Central memory CD8-positive, alpha-beta T cell (primary cell): ENCODE measurements around the gene SCP2.

Experiments used
- ATAC-seq: fragments of 150-1000 bp; cut with Tn5 transposase; replicated peaks from 2 replicates; pipeline ENCODE4 v1.10.0; 2022; ENCODE audit warnings: mild to moderate bottlenecking, moderate FRiP score, moderate number of reproducible peaks; ENCODE audit not compliant: poor library complexity, severe bottlenecking; ENCODE audit errors: extremely low read depth
- DNase-seq, 2 donors: peaks; one replicate each; pipeline ENCODE4 v3.0.0; 2021; ENCODE audit warnings: low spot score in 2 of 2
- H3K27ac Mint-ChIP-seq: one replicate; pipeline ENCODE4 v1.8.0; 2022; ENCODE audit warnings: low read depth, mild to moderate bottlenecking, moderate library complexity, mixed read lengths
- H3K27me3 Mint-ChIP-seq: one replicate; pipeline ENCODE4 v1.8.0; 2022; ENCODE audit warnings: mixed read lengths
- H3K36me3 Mint-ChIP-seq: one replicate; pipeline ENCODE4 v1.8.0; 2022; ENCODE audit warnings: mild to moderate bottlenecking, moderate library complexity, mixed read lengths; ENCODE audit not compliant: insufficient read depth
- H3K4me1 Mint-ChIP-seq: one replicate; pipeline ENCODE4 v1.8.0; 2022; ENCODE audit warnings: mixed read lengths
- H3K4me3 Mint-ChIP-seq: one replicate; pipeline ENCODE4 v1.8.0; 2022; ENCODE audit warnings: mild to moderate bottlenecking, moderate library complexity, mixed read lengths
- H3K9me3 Mint-ChIP-seq: one replicate; pipeline ENCODE4 v1.8.0; 2022; ENCODE audit warnings: mixed read lengths

The SCP2 gene

GRCh38 chr1:52907068-52907811 is 19.8 kb upstream of the SCP2 start:
- no peaks in the 10 kb centered on the region for H3K27me3 Mint-ChIP-seq
- H3K4me3 Mint-ChIP-seq: no peak overlapping the region
- DNase-seq (no peak), ATAC-seq (no peak)
- peaks cover 8% of the 10 kb centered on the region for H3K4me1 Mint-ChIP-seq
- H3K36me3 Mint-ChIP-seq: peaks cover 11% of the 10 kb centered on the region
- no peak overlapping the region for H3K27ac Mint-ChIP-seq
- no peaks in the 10 kb centered on the region for H3K9me3 Mint-ChIP-seq

- Mint-ChIP-seq H3K27ac (no peak overlapping the region), H3K36me3 (peaks cover 11% of the 10 kb centered on the region), H3K27me3 (no peaks in the 10 kb centered on the region), H3K4me3 (no peak overlapping the region), H3K4me1 (peaks cover 8% of the 10 kb centered on the region), H3K9me3 (no peaks in the 10 kb centered on the region)
- DNase-seq (no peak), ATAC-seq (no peak)
Measured at GRCh38 chr1:52907812-52908153, 19.3 kb upstream of the SCP2 start.

- no peaks in the 10 kb centered on the region for H3K4me1 Mint-ChIP-seq
- no peaks in the 10 kb centered on the region for H3K9me3 Mint-ChIP-seq
- H3K27ac Mint-ChIP-seq: no peak overlapping the region
- peaks cover 6% of the 10 kb centered on the region for H3K36me3 Mint-ChIP-seq
- no peak overlapping the region for H3K4me3 Mint-ChIP-seq
- no peak for DNase-seq
- no peaks in the 10 kb centered on the region for H3K27me3 Mint-ChIP-seq
- ATAC-seq: no peak
Measured at GRCh38 chr1:52911541-52911940, 15.5 kb upstream of the SCP2 start.

GRCh38 chr1:52913014-52913413 is 14.1 kb upstream of the SCP2 start:
- no peak overlapping the region for H3K27ac Mint-ChIP-seq
- no peaks in the 10 kb centered on the region for H3K4me1 Mint-ChIP-seq
- no peak overlapping the region for H3K4me3 Mint-ChIP-seq
- no peaks in the 10 kb centered on the region for H3K9me3 Mint-ChIP-seq
- H3K27me3 Mint-ChIP-seq: no peaks in the 10 kb centered on the region
- no peak for ATAC-seq
- peaks cover 6% of the 10 kb centered on the region for H3K36me3 Mint-ChIP-seq
- no peak for DNase-seq

GRCh38 chr1:52913537-52913936 is 13.5 kb upstream of the SCP2 start:
- H3K27ac Mint-ChIP-seq: no peak overlapping the region
- no peak for ATAC-seq

GRCh38 chr1:52914463-52914862 is 12.6 kb upstream of the SCP2 start:
- ATAC-seq (no peak), DNase-seq (no peak)
- Mint-ChIP-seq H3K27me3 (no peaks in the 10 kb centered on the region), H3K36me3 (peaks cover 4% of the 10 kb centered on the region), H3K4me3 (no peak overlapping the region), H3K4me1 (peaks cover 7% of the 10 kb centered on the region), H3K9me3 (no peaks in the 10 kb centered on the region), H3K27ac (no peak overlapping the region)

More at GRCh38 chr1:52913537-52913936, 13.5 kb upstream of the SCP2 start:
- no peak overlapping the region for H3K4me3 Mint-ChIP-seq
- no peaks in the 10 kb centered on the region for H3K27me3 Mint-ChIP-seq
- no peaks in the 10 kb centered on the region for H3K4me1 Mint-ChIP-seq
- no peaks in the 10 kb centered on the region for H3K9me3 Mint-ChIP-seq
- H3K36me3 Mint-ChIP-seq: peaks cover 4% of the 10 kb centered on the region
- no peak for DNase-seq

- H3K4me1 Mint-ChIP-seq: peaks cover 16% of the 10 kb centered on the region
- no peak overlapping the region for H3K27ac Mint-ChIP-seq
- H3K36me3 Mint-ChIP-seq: peaks cover 8% of the 10 kb centered on the region
- no peak for DNase-seq
- H3K4me3 Mint-ChIP-seq: no peak overlapping the region
- H3K9me3 Mint-ChIP-seq: no peaks in the 10 kb centered on the region
- no peaks in the 10 kb centered on the region for H3K27me3 Mint-ChIP-seq
- ATAC-seq: no peak
Measured at GRCh38 chr1:52915211-52915854, 11.7 kb upstream of the SCP2 start.

GRCh38 chr1:52915855-52916220 is 11.2 kb upstream of the SCP2 start:
- DNase-seq (no peak), ATAC-seq (no peak)
- Mint-ChIP-seq H3K4me3 (no peak overlapping the region), H3K36me3 (peaks cover 8% of the 10 kb centered on the region), H3K27ac (no peak overlapping the region), H3K27me3 (no peaks in the 10 kb centered on the region), H3K4me1 (peaks cover 19% of the 10 kb centered on the region), H3K9me3 (no peaks in the 10 kb centered on the region)

GRCh38 chr1:52916241-52916975 is 10.7 kb upstream of the SCP2 start:
- Mint-ChIP-seq H3K4me3 (no peak overlapping the region), H3K27ac (no peak overlapping the region), H3K36me3 (peaks cover 8% of the 10 kb centered on the region), H3K4me1 (peaks cover 20% of the 10 kb centered on the region), H3K9me3 (no peaks in the 10 kb centered on the region), H3K27me3 (no peaks in the 10 kb centered on the region)
- DNase-seq (no peak), ATAC-seq (no peak)

GRCh38 chr1:52917156-52917555 is 9.9 kb upstream of the SCP2 start:
- ATAC-seq: no peak
- H3K9me3 Mint-ChIP-seq: no peaks in the 10 kb centered on the region
- no peaks in the 10 kb centered on the region for H3K27me3 Mint-ChIP-seq
- H3K4me1 Mint-ChIP-seq: peaks cover 26% of the 10 kb centered on the region
- peaks cover 11% of the 10 kb centered on the region for H3K36me3 Mint-ChIP-seq
- DNase-seq: no peak
- H3K27ac Mint-ChIP-seq: no peak overlapping the region
- no peak overlapping the region for H3K4me3 Mint-ChIP-seq

- Mint-ChIP-seq H3K9me3 (no peaks in the 10 kb centered on the region), H3K36me3 (peaks cover 11% of the 10 kb centered on the region), H3K27ac (no peak overlapping the region), H3K4me3 (no peak overlapping the region), H3K27me3 (no peaks in the 10 kb centered on the region), H3K4me1 (peaks cover 26% of the 10 kb centered on the region)
- DNase-seq (no peak), ATAC-seq (no peak)
Measured at GRCh38 chr1:52917581-52917980, 9.5 kb upstream of the SCP2 start.

- Mint-ChIP-seq H3K27ac (no peak overlapping the region), H3K36me3 (peaks cover 11% of the 10 kb centered on the region), H3K9me3 (no peaks in the 10 kb centered on the region), H3K27me3 (no peaks in the 10 kb centered on the region), H3K4me1 (peaks cover 26% of the 10 kb centered on the region), H3K4me3 (no peak overlapping the region)
- ATAC-seq: no peak
- no peak for DNase-seq
Measured at GRCh38 chr1:52918201-52918600, 8.9 kb upstream of the SCP2 start.
